PC-9 (cell line): ENCODE data around the gene DCP1B. TPM values are rescaled to one million over a fixed set of nuclear protein-coding genes. Genes with fewer than 3 reads are reported as not detected.

ENCODE experiments used
- BruUV-seq: library from RNA; stranded (reverse); fragments of 400-500 nt; replicated peaks from 2 replicates; lab custom pipeline; 2021; lab: Mats Ljungman, UMichigan
- CTCF ChIA-PET: fragments of 300-600 bp; sonication (Branson Sonifier 250); formaldehyde crosslinking; loops from one replicate; lab custom pipeline; 2022; ENCODE audit warnings: antibody characterized with exemption; lab: Charles Lee
- POLR2A ChIA-PET: fragments of 300-600 bp; sonication (Branson Sonifier 250); formaldehyde crosslinking; loops from one replicate; lab custom pipeline; 2022; ENCODE audit warnings: antibody characterized with exemption; ENCODE audit not compliant: unreplicated experiment; lab: Charles Lee
- DNase-seq, 2 experiments: peaks; one replicate each; pipeline versions ENCODE4 v3.0.0 to v3.0.0-alpha.2; 2015 to 2022; ENCODE audit warnings: mixed read lengths in 1 of 2
- H2AFZ ChIP-seq: fragments of 200-600 bp; sonication (generic); 2 replicates; pipeline ENCODE4 v1.8.1; 2017; ENCODE audit warnings: antibody characterized with exemption
- H3F3A ChIP-seq: fragments of 200-600 bp; sonication (generic); 2 replicates; pipeline ENCODE4 v1.8.1; 2017; ENCODE audit warnings: antibody characterized with exemption, mild to moderate bottlenecking, low read depth; ENCODE audit not compliant: insufficient read depth
- H3K27ac ChIP-seq: fragments of 200-600 bp; sonication (generic); 2 replicates; pipeline ENCODE4 v1.6.1; 2016; ENCODE audit warnings: mixed run types
- H3K27me3 ChIP-seq: fragments of 200-600 bp; sonication (generic); 2 replicates; pipeline ENCODE4 v1.6.1; 2016; ENCODE audit warnings: low read depth, mixed run types; ENCODE audit not compliant: insufficient read depth
- H3K36me3 ChIP-seq: fragments of 200-600 bp; sonication (generic); 2 replicates; pipeline ENCODE4 v1.6.1; 2016; ENCODE audit warnings: low read depth, mixed run types
- H3K4me1 ChIP-seq: fragments of 200-600 bp; sonication (generic); replicated peaks from 2 replicates; pipeline ENCODE4 v1.6.1; 2016; ENCODE audit warnings: mixed run types; ENCODE audit not compliant: insufficient read depth
- H3K4me2 ChIP-seq: fragments of 200-600 bp; sonication (generic); 2 replicates; pipeline ENCODE4 v1.6.1; 2017; ENCODE audit warnings: mixed run types
- H3K4me3 ChIP-seq: fragments of 200-600 bp; sonication (generic); 2 replicates; pipeline ENCODE4 v1.6.1; 2016; ENCODE audit warnings: mixed run types
- H3K79me2 ChIP-seq: fragments of 200-600 bp; sonication (generic); 2 replicates; pipeline ENCODE4 v1.6.1; 2017; ENCODE audit warnings: low read depth, mixed run types
- H3K9me2 ChIP-seq: fragments of 200-600 bp; sonication (generic); 2 replicates; pipeline ENCODE4 v1.8.1; 2017; ENCODE audit warnings: mild to moderate bottlenecking; ENCODE audit not compliant: insufficient read depth
- H3K9me3 ChIP-seq: fragments of 200-600 bp; sonication (generic); 2 replicates; pipeline ENCODE4 v1.8.1; 2016; ENCODE audit warnings: low read depth; ENCODE audit not compliant: insufficient read depth
- H4K20me1 ChIP-seq: fragments of 200-600 bp; sonication (generic); 2 replicates; pipeline ENCODE4 v1.8.1; 2017; ENCODE audit not compliant: insufficient read depth
- EZH2 ChIP-seq: fragments of 200-600 bp; sonication (generic); IDR thresholded peaks from 2 replicates; pipeline ENCODE4 v1.8.0; 2017; ENCODE audit warnings: antibody characterized with exemption, low read depth
- intact Hi-C: fragments of 100-400 bp; cut with micrococcal nuclease; formaldehyde crosslinking; loops from one replicate; pipeline ENCODE4 v1.10.0; 2022; ENCODE audit not compliant: unreplicated experiment
- total RNA-seq: library from RNA; stranded (reverse); gene quantifications from 2 replicates; pipeline ENCODE4 v1.2.3, GENCODE V29; 2021
- TF ChIP-seq, protein P1 (sequence below): fragments of 200-600 bp; sonication (generic); conservative IDR thresholded peaks from 2 replicates; pipeline ENCODE4 v1.6.1; 2017; ENCODE audit warnings: mixed run types, antibody characterized with exemption, mild to moderate bottlenecking, moderate library complexity

The DCP1B gene
- total RNA-seq, 1 experiment from 2014 or later: 6.8 TPM

GRCh38 chr12:1919763-1920162 is 84.5 kb downstream of the DCP1B start:
- CTCF ChIA-PET: no interaction called here
- no peaks in the 10 kb centered on the region for H3F3A ChIP-seq

GRCh38 chr12:1919284-1919683 is 85.0 kb downstream of the DCP1B start:
- Histone ChIP-seq H4K20me1 (no peaks in the 10 kb centered on the region), H3K27ac (no peak overlapping the region), H3K9me3 (no peaks in the 10 kb centered on the region), H3K4me2 (no peak overlapping the region), H3K4me1 (no peaks in the 10 kb centered on the region), H3K79me2 (no peaks in the 10 kb centered on the region), H3K36me3 (no peaks in the 10 kb centered on the region), H3K9me2 (no peaks in the 10 kb centered on the region), H3K4me3 (no peak overlapping the region), H3K27me3 (peaks cover 90% of the 10 kb centered on the region), H2AFZ (no peak overlapping the region), H3F3A (no peaks in the 10 kb centered on the region)
- CTCF ChIA-PET: no interaction called here
- DNase-seq: no peak
- BruUV-seq: no TSS peak
- TF ChIP-seq, protein P1, sequence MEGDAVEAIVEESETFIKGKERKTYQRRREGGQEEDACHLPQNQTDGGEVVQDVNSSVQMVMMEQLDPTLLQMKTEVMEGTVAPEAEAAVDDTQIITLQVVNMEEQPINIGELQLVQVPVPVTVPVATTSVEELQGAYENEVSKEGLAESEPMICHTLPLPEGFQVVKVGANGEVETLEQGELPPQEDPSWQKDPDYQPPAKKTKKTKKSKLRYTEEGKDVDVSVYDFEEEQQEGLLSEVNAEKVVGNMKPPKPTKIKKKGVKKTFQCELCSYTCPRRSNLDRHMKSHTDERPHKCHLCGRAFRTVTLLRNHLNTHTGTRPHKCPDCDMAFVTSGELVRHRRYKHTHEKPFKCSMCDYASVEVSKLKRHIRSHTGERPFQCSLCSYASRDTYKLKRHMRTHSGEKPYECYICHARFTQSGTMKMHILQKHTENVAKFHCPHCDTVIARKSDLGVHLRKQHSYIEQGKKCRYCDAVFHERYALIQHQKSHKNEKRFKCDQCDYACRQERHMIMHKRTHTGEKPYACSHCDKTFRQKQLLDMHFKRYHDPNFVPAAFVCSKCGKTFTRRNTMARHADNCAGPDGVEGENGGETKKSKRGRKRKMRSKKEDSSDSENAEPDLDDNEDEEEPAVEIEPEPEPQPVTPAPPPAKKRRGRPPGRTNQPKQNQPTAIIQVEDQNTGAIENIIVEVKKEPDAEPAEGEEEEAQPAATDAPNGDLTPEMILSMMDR: no peak
- no peak for TF ChIP-seq EZH2
- intact Hi-C loops: no loop called here
- POLR2A ChIA-PET: no interaction called here

More at GRCh38 chr12:1919763-1920162, 84.5 kb downstream of the DCP1B start:
- Histone ChIP-seq H4K20me1 (no peaks in the 10 kb centered on the region), H3K36me3 (no peaks in the 10 kb centered on the region), H3K4me1 (no peaks in the 10 kb centered on the region), H3K4me3 (no peak overlapping the region), H3K27me3 (peaks cover 90% of the 10 kb centered on the region), H3K9me3 (no peaks in the 10 kb centered on the region), H3K4me2 (no peak overlapping the region), H2AFZ (no peak overlapping the region), H3K79me2 (no peaks in the 10 kb centered on the region), H3K27ac (no peak overlapping the region), H3K9me2 (no peaks in the 10 kb centered on the region)
- no peak for DNase-seq
- intact Hi-C loops: no loop called here
- no TSS peak for BruUV-seq
- POLR2A ChIA-PET: no interaction called here
- TF ChIP-seq, protein P1: no peak
- no peak for TF ChIP-seq EZH2

DNA sequence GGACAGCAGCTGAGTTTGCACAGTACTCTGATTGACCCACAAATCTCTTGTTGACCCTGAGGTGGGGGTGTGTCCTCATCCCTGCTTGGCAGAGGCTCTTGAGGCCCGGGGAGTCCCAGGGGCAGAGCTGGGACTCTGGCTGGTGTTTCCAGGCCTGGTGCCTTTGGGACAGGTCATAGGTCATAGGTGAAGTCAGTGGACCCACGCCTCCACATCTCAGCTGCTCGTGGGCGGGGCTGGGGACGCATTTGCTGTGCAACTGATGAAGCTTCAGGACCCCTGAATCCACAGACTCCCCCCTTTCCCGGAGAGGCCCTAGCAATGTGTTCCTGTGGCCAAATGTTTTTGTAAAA is 85.4 kb downstream of the DCP1B start:
- ChIA-PET POLR2A (no interaction called here), CTCF (no interaction called here)
- intact Hi-C loops: no loop called here
- H3K79me2 ChIP-seq: no peaks in the 10 kb centered on the region
- DNase-seq: no peak
- no peak overlapping the region for H2AFZ ChIP-seq
- H3K9me2 ChIP-seq: no peaks in the 10 kb centered on the region
- H3K4me2 ChIP-seq: no peak overlapping the region
- BruUV-seq: no TSS peak
- H3K9me3 ChIP-seq: no peaks in the 10 kb centered on the region
- no peaks in the 10 kb centered on the region for H3F3A ChIP-seq
- no peaks in the 10 kb centered on the region for H3K4me1 ChIP-seq
- TF ChIP-seq, protein P1: no peak
- no peak for TF ChIP-seq EZH2
- no peak overlapping the region for H3K27ac ChIP-seq
- H4K20me1 ChIP-seq: no peaks in the 10 kb centered on the region
- H3K36me3 ChIP-seq: no peaks in the 10 kb centered on the region
- peaks cover 92% of the 10 kb centered on the region for H3K27me3 ChIP-seq
- H3K4me3 ChIP-seq: no peak overlapping the region
